ENCODE data around the gene NT5C2. TPM values are rescaled to one million over a fixed set of nuclear protein-coding genes. Genes with fewer than 3 reads are reported as not detected.

NT5C2 gene
- total RNA-seq, 2 donors from 2014 or later: 105 to 114 TPM

DNA sequence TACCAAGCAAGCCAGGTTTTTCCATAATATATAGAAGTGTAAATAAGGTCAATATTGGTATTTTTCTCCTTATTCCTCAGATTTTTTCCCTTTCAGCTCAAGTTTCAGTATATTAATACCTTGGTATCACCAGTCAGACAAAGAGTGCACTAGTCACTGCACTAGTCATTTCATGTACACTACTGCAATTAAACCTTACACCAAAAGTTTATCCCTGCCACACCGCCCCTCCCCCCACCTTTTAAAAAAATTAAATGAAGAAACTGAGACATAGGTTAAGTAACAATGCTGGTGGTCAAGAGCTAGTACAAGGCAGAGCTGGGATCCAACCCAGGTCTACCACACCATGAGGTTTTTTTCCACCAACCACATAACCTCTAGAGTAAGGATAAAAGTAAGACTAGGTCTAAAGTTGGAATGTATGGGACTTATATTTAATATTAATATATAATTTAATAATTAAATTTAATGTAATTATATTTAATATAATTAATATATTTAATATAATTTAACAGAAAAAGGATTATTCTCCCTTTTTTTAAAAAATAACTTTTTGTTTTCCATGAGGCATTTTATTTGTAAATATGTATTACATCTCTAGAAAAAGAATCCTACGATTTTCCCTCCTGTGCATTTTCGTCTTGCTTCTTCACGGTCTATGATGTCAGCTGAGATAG, 68.5 kb downstream of the NT5C2 start:
- H3K36me3 ChIP-seq: no peaks in the 10 kb centered on the region
- peaks cover 59 to 73% of the 10 kb centered on the region in 2 donors for H3K4me1 ChIP-seq (ENCODE audit: control insufficient read depth in 1 of 2, low read depth in 2 of 2)
- TF ChIP-seq, protein P1, sequence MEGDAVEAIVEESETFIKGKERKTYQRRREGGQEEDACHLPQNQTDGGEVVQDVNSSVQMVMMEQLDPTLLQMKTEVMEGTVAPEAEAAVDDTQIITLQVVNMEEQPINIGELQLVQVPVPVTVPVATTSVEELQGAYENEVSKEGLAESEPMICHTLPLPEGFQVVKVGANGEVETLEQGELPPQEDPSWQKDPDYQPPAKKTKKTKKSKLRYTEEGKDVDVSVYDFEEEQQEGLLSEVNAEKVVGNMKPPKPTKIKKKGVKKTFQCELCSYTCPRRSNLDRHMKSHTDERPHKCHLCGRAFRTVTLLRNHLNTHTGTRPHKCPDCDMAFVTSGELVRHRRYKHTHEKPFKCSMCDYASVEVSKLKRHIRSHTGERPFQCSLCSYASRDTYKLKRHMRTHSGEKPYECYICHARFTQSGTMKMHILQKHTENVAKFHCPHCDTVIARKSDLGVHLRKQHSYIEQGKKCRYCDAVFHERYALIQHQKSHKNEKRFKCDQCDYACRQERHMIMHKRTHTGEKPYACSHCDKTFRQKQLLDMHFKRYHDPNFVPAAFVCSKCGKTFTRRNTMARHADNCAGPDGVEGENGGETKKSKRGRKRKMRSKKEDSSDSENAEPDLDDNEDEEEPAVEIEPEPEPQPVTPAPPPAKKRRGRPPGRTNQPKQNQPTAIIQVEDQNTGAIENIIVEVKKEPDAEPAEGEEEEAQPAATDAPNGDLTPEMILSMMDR (IDR thresholded peaks at IDR 0.05): no peak
- no peak for DNase-seq (ENCODE audit: low spot score)
- H3K27me3 ChIP-seq (replicated peaks; ENCODE audit: insufficient read depth): no peaks in the 10 kb centered on the region
- no peak for ATAC-seq (ENCODE audit: insufficient number of reproducible peaks, low FRiP score, low read depth)
- peak overlapping the region in 1 of 2 donors; percentile 76 for H3K27ac ChIP-seq
- no peaks in the 10 kb centered on the region for H3K9me3 ChIP-seq
- peak overlapping the region; percentile 10 for H3K4me3 ChIP-seq

DNA sequence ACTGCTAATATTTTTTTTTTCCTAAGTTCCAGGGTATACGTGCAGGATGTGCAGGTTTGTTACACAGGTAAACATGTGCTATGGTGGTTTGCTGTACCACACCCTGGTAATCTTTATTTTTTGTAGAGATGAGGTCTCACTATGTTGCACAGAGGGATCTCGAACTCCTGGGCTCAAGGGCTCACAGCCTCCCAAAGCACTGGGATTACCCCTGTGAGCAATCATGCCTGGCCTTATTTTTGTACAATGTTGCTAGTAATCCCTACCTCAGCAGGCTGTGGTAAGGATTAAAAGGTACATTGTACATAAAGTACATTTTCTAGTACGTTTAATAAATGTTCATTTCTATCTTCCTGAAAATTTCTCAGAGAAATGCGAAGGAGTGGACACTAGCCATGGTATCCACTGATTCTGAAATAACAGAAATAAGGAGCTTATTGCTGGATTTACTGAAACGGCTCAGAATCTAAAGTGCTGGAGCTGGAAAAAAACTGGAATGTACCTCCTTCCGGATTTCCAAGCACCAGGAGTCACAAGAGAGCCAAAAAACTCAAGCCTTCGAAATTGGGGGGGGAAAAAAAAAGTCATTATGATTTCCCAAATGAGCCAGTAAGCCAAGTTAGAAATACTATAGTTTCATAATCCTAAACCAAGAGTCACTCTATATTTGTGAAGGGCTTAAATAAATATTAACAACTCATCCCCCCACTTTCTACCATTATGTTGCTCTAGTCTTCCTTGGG, 69.6 kb downstream of the NT5C2 start:
- Histone ChIP-seq H3K4me1 (ENCODE audit: control insufficient read depth in 1 of 2, low read depth in 2 of 2) (peaks cover 60 to 82% of the 10 kb centered on the region in 2 donors), H3K27me3 (replicated peaks; ENCODE audit: insufficient read depth) (no peaks in the 10 kb centered on the region), H3K4me3 (peak overlapping the region; percentile 10), H3K36me3 (no peaks in the 10 kb centered on the region), H3K27ac (peak overlapping the region; percentile 64 to 76), H3K9me3 (no peaks in the 10 kb centered on the region)
- TF ChIP-seq, protein P1 (IDR thresholded peaks at IDR 0.05): no peak
- DNase-seq (ENCODE audit: low spot score) (no peak), ATAC-seq (ENCODE audit: insufficient number of reproducible peaks, low FRiP score, low read depth) (no peak)

DNA sequence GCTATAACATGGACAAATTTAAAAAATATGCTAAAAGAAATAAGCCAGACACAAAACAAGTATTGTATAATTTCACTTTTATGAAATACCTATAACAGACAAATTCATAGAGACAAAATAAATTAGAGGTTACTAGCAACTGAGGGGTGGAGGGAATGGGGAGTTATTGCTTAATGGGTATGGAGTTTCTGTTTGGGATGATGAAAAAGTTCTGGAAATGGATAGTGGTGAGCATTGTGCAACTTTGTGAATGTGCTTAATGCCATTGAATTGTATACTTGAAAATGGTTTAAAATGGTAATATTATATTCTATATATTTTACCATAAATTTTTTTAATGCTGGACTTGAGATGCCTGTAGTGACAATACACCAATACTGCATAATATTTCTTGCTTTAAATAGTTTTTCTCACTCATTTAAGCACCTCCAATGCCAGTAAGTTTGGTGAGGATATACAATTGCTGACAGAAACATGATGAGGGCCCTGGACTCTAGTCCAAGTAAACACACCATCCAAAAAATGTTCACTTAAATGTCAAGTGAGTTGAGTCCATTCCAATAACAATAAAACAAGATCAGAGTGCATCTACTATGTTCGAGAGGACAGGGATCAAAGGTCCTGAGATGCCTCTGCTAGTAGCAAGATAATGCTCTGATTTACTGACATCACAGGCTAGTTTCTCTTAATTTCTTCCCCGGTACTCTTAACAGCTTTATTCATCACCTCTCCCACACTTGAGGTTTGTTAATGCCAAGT, 71.9 kb downstream of the NT5C2 start:
- Histone ChIP-seq H3K27ac (peak overlapping the region; percentile 64 to 76), H3K4me3 (peak overlapping the region; percentile 11), H3K27me3 (replicated peaks; ENCODE audit: insufficient read depth) (no peaks in the 10 kb centered on the region), H3K4me1 (ENCODE audit: control insufficient read depth in 1 of 2, low read depth in 2 of 2) (peaks cover 63 to 94% of the 10 kb centered on the region in 2 donors), H3K36me3 (no peaks in the 10 kb centered on the region), H3K9me3 (no peaks in the 10 kb centered on the region)
- TF ChIP-seq, protein P1 (IDR thresholded peaks at IDR 0.05): no peak
- DNase-seq (ENCODE audit: low spot score) (no peak), ATAC-seq (ENCODE audit: insufficient number of reproducible peaks, low FRiP score, low read depth) (no peak)

DNA sequence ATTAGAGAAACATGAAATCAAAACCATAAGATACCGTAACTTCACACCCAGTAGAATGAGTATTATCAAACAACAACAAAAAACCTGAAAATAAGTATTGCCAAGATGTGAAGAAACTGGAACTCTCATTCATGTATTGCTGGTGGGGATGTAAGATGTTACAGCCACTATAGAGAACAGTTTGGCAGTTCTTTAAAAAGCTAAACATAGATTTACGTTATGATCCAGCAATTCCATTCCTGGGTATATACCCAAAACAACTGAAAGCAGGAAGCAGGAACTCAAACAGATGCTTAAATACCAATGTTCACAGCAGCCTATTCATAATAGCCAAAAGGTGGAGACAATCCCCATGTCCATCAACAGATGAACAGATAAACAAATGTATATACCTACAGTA, 72.5 kb downstream of the NT5C2 start:
- Histone ChIP-seq H3K27me3 (replicated peaks; ENCODE audit: insufficient read depth) (no peaks in the 10 kb centered on the region), H3K27ac (peak overlapping the region; percentile 19 to 49), H3K9me3 (no peaks in the 10 kb centered on the region), H3K4me3 (no peak overlapping the region), H3K36me3 (no peaks in the 10 kb centered on the region), H3K4me1 (ENCODE audit: control insufficient read depth in 1 of 2, low read depth in 2 of 2) (peaks cover 57 to 88% of the 10 kb centered on the region in 2 donors)
- DNase-seq (ENCODE audit: low spot score): no peak
- no peak for ATAC-seq (ENCODE audit: insufficient number of reproducible peaks, low FRiP score, low read depth)
- TF ChIP-seq, protein P1 (IDR thresholded peaks at IDR 0.05): no peak

DNA sequence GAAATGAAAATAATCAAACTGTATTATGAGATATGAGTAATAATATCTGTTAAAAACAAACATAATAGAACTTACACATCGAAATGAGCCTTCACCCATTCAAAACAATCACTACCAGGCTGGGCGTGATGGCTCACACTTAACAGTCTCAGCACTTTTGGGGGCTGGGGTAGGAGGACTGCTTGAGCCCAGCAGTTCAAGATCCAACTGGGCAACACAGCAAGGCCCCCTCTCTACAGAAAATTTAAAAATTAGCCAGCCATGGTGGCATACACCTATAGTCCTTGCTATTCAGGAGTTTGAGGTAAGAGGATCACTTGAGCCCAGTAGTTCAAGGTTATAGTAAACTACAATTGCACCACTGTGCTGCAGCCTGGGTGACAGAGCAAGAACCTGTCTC, 75.8 kb downstream of the NT5C2 start:
- Histone ChIP-seq H3K36me3 (no peaks in the 10 kb centered on the region), H3K27ac (no peak overlapping the region)

More for the DNA sequence above, 75.8 kb downstream of the NT5C2 start:
- Histone ChIP-seq H3K4me3 (no peak overlapping the region), H3K27me3 (replicated peaks; ENCODE audit: insufficient read depth) (no peaks in the 10 kb centered on the region), H3K4me1 (ENCODE audit: control insufficient read depth in 1 of 2, low read depth in 2 of 2) (peaks cover 36 to 78% of the 10 kb centered on the region in 2 donors), H3K9me3 (no peaks in the 10 kb centered on the region)
- ATAC-seq (ENCODE audit: insufficient number of reproducible peaks, low FRiP score, low read depth): no peak
- DNase-seq (ENCODE audit: low spot score): no peak
- TF ChIP-seq, protein P1 (IDR thresholded peaks at IDR 0.05): no peak

Data from thoracic aorta (tissue), 2 donors.